Stimulated activated CD4-positive, alpha-beta T cell treated with anti-CD3 and anti-CD28 coated beads, TNF-alpha, amount 100 ng/mL, for 1 hour (primary cell): ENCODE results near the gene LIN9.
A peak's percentile ranks its signal among the peaks of the same experiment; 100 is the strongest.
"Not testable (repeated sequence)": the region's sequence is repeated elsewhere in the genome, so short reads cannot be mapped to it uniquely, and the experiment has no call there.

Experiments used
- DNase-seq, 3 donors: peaks; one replicate each; pipeline ENCODE4 v3.0.0-alpha.2; 2020; ENCODE audit warnings: low read depth in 3 of 3, low spot score in 1 of 3

LIN9 gene

GRCh38 chr1:226308723-226309397 is at the start of gene LIN9:
LIN9 (minus strand) TSS chr1:226309164; CDS start chr1:226309139, 25 bp downstream.
- DNase-seq: peak; percentile 71 to 90 (median 80)

GRCh38 chr1:226357416-226357815 is 48.5 kb upstream of the LIN9 start:
- DNase-seq: no peak

GRCh38 chr1:226355669-226356551 is 46.9 kb upstream of the LIN9 start:
- no peak for DNase-seq

GRCh38 chr1:226355016-226355415 is 46.1 kb upstream of the LIN9 start:
- DNase-seq: no peak

- no peak for DNase-seq
These were observed 44.9 kb upstream of the LIN9 start for GRCh38 chr1:226353698-226354525.

- DNase-seq: no peak
These were observed 42.7 kb upstream of the LIN9 start for GRCh38 chr1:226351709-226352108.

GRCh38 chr1:226350519-226350865 is 41.5 kb upstream of the LIN9 start:
- no peak for DNase-seq

- DNase-seq: no peak
These were observed 41.0 kb upstream of the LIN9 start for GRCh38 chr1:226349801-226350518.

GRCh38 chr1:226349081-226349480 is 40.1 kb upstream of the LIN9 start:
- DNase-seq: no peak

GRCh38 chr1:226344441-226345259 is 35.7 kb upstream of the LIN9 start:
- DNase-seq: no peak

GRCh38 chr1:226342656-226343055 is 33.7 kb upstream of the LIN9 start:
- no peak for DNase-seq

GRCh38 chr1:226340111-226340510 is 31.1 kb upstream of the LIN9 start:
- DNase-seq: not testable (repeated sequence)

GRCh38 chr1:226337276-226337875 is 28.4 kb upstream of the LIN9 start:
- no peak for DNase-seq

GRCh38 chr1:226335661-226336060 is 26.7 kb upstream of the LIN9 start:
- no peak for DNase-seq

- no peak for DNase-seq
These were observed 24.0 kb upstream of the LIN9 start for GRCh38 chr1:226332947-226333346.

- no peak for DNase-seq
These were observed 20.3 kb upstream of the LIN9 start for GRCh38 chr1:226329237-226329636.

GRCh38 chr1:226327761-226328162 is 18.8 kb upstream of the LIN9 start:
- no peak for DNase-seq

- DNase-seq: no peak
These were observed 16.2 kb upstream of the LIN9 start for GRCh38 chr1:226325178-226325577.

- DNase-seq: no peak
These were observed 15.5 kb upstream of the LIN9 start for GRCh38 chr1:226324479-226324878.

- DNase-seq: no peak
These were observed 14.0 kb upstream of the LIN9 start for GRCh38 chr1:226322986-226323385.
